HepG2 (cell line): ENCODE results near the gene NAA25. TPM values are rescaled to one million over a fixed set of nuclear protein-coding genes. Genes with fewer than 3 reads are reported as not detected.

Experiments used
- ATAC-seq: fragments of 200-7000 bp; cut with Tn5 transposase; 3 replicates; pipeline ENCODE4 v1.9.1; 2020; ENCODE audit warnings: mild to moderate bottlenecking, moderate library complexity
- BruUV-seq: library from RNA; stranded (reverse); fragments of 400-500 nt; replicated peaks from 2 replicates; lab custom pipeline; 2021; lab: Mats Ljungman, UMichigan
- CTCF ChIA-PET: fragments of 300-600 bp; formaldehyde crosslinking; extraction: SDS; loops from one replicate; lab custom pipeline; 2021; ENCODE audit warnings: low total read pairs, inconsistent platforms, low intra/inter-chr PET ratio; lab: Yijun Ruan, JAX
- POLR2A ChIA-PET: fragments of 350-600 bp; sonication (Branson Sonifier 250); formaldehyde crosslinking; loops from one replicate; lab custom pipeline; 2020; ENCODE audit warnings: antibody characterized with exemption, inconsistent platforms; lab: Yijun Ruan, JAX
- DNase-seq: peaks from one replicate; pipeline ENCODE4 v3.0.0-alpha.2; 2015; ENCODE audit warnings: low spot score
- FAIRE-seq: peaks from 3 replicates; lab custom pipeline; 2011; peaks lifted over from hg19 to GRCh38; lab: Jason Lieb, UNC
- H2AFZ ChIP-seq: one replicate; pipeline ENCODE4 v1.6.1; 2011; ENCODE audit warnings: low read length, inconsistent platforms
- H3K27ac ChIP-seq: fragments of 300-600 bp; 3 replicates; pipeline ENCODE4 v1.8.0; 2011; ENCODE audit warnings: mixed run types, mild to moderate bottlenecking, mixed read lengths, low read length, inconsistent platforms; ENCODE audit not compliant: insufficient read depth; ENCODE audit errors: extremely low read length
- H3K27me3 ChIP-seq, 2 experiments: fragments of 200-600 bp in 1 of 2; 2 replicates in 1 of 2; 3 replicates in 1 of 2; pipeline versions ENCODE4 v1.6.0 to v1.8.0; 2011; ENCODE audit warnings: low read length in 2 of 2, mild to moderate bottlenecking in 2 of 2, moderate library complexity in 2 of 2, inconsistent platforms in 1 of 2; ENCODE audit not compliant: insufficient read depth in 2 of 2, control insufficient read depth in 1 of 2
- H3K36me3 ChIP-seq, 2 experiments: fragments of 200-600 bp in 1 of 2; replicated peaks in 1 of 2; 2 replicates in 1 of 2; 3 replicates in 1 of 2; pipeline versions ENCODE4 v1.5.1 to v1.8.0; 2011; ENCODE audit warnings: low read length in 2 of 2, inconsistent platforms in 1 of 2; ENCODE audit not compliant: insufficient read depth in 2 of 2, control insufficient read depth in 1 of 2
- H3K4me1 ChIP-seq: 2 replicates; pipeline ENCODE4 v1.5.1; 2012; ENCODE audit warnings: low read length, inconsistent platforms; ENCODE audit not compliant: insufficient read depth
- H3K4me2 ChIP-seq: 2 replicates; pipeline ENCODE4 v1.6.0; 2011; ENCODE audit warnings: low read depth, low read length, inconsistent platforms
- H3K4me3 ChIP-seq, 3 experiments: fragments of 200-600 bp in 1 of 3; sonication (generic), shearing (Covaris generic) in 1 of 3; replicated peaks in 1 of 3; 2 replicates each; pipeline ENCODE4 v1.5.1; 2011 to 2016; ENCODE audit warnings: low read length in 3 of 3, inconsistent platforms in 2 of 3, low read depth in 2 of 3, mild to moderate bottlenecking in 2 of 3, control low read depth in 1 of 3, mixed read lengths in 1 of 3; ENCODE audit not compliant: insufficient read depth in 1 of 3
- H3K79me2 ChIP-seq: one replicate; pipeline ENCODE4 v1.6.1; 2011; ENCODE audit warnings: low read length, inconsistent platforms; ENCODE audit not compliant: insufficient read depth
- H3K9ac ChIP-seq: 2 replicates; pipeline ENCODE4 v1.6.0; 2011; ENCODE audit warnings: mild to moderate bottlenecking, low read depth, low read length, inconsistent platforms; ENCODE audit not compliant: insufficient read depth
- H3K9me3 ChIP-seq: 2 replicates; pipeline ENCODE4 v1.5.1; 2012; ENCODE audit warnings: mild to moderate bottlenecking, low read length
- H4K20me1 ChIP-seq: 2 replicates; pipeline ENCODE4 v1.6.0; 2011; ENCODE audit warnings: inconsistent platforms, mild to moderate bottlenecking, low read length, moderate library complexity; ENCODE audit not compliant: insufficient read depth
- ARHGAP35 ChIP-seq: sonication (generic); formaldehyde crosslinking; IDR thresholded peaks from 2 replicates; pipeline ENCODE4 v1.9.0; 2022; ENCODE audit warnings: mild to moderate bottlenecking, inconsistent platforms, moderate library complexity, missing genetic modification reagents, borderline replicate concordance
- CTCF ChIP-seq: sonication (generic); formaldehyde crosslinking; IDR thresholded peaks from 2 replicates; pipeline ENCODE4 v1.5.0; 2020; ENCODE audit warnings: mild to moderate bottlenecking, missing genetic modification reagents, moderate library complexity
- HHEX ChIP-seq: IDR thresholded peaks from 2 replicates; pipeline ENCODE4 v1.6.1; 2016; ENCODE audit warnings: control low read depth
- HINFP ChIP-seq: sonication (generic); formaldehyde crosslinking; IDR thresholded peaks from 2 replicates; pipeline ENCODE4 v1.4.0; 2020; ENCODE audit warnings: low read depth, mild to moderate bottlenecking, missing genetic modification reagents
- KAT7 ChIP-seq: IDR thresholded peaks from 2 replicates; pipeline ENCODE4 v1.6.1; 2018; ENCODE audit warnings: borderline replicate concordance, missing compliant biosample characterization
- KLF9 ChIP-seq: IDR thresholded peaks from 2 replicates; pipeline ENCODE4 v1.6.1; 2016; ENCODE audit warnings: low read depth
- NFE2L1 ChIP-seq: sonication (generic); formaldehyde crosslinking; IDR thresholded peaks from 2 replicates; pipeline ENCODE4 v1.4.0; 2020; ENCODE audit warnings: missing genetic modification reagents, mild to moderate bottlenecking, borderline replicate concordance
- RAD51 ChIP-seq: fragments of 450-650 bp; IDR thresholded peaks from 2 replicates; pipeline ENCODE4 v1.6.1; 2016; ENCODE audit warnings: borderline replicate concordance
- SKI ChIP-seq: fragments of 450-650 bp; IDR thresholded peaks from one replicate; pipeline ENCODE4 v1.6.1; 2018; ENCODE audit warnings: mild to moderate bottlenecking; ENCODE audit not compliant: partially characterized antibody
- THAP11 ChIP-seq: IDR thresholded peaks from 2 replicates; pipeline ENCODE4 v1.6.1; 2016; ENCODE audit warnings: missing biosample characterization, missing genetic modification reagents
- ZNF512B ChIP-seq: sonication (generic); formaldehyde crosslinking; IDR thresholded peaks from 2 replicates; pipeline ENCODE4 v1.5.1; 2020; ENCODE audit warnings: missing genetic modification reagents, mild to moderate bottlenecking, borderline replicate concordance
- WGBS: methylation state at CpG from one replicate; pipeline ENCODE4 v1.1.6; 2017; ENCODE audit warnings: low lambda C conversion rate; 5-methylcytosine and 5-hydroxymethylcytosine counted together
- in situ Hi-C: cut with HindIII; loops from 2 replicates; pipeline ENCODE4 v1.10.0; 2017; ENCODE audit warnings: low pct_unique_long_range_greater_than_20kb; ENCODE audit not compliant: extremely low pct_ligation_motif_present
- intact Hi-C: fragments of 100-400 bp; cut with micrococcal nuclease; formaldehyde crosslinking; loops from one replicate; pipeline ENCODE4 v1.10.0; 2022; ENCODE audit not compliant: unreplicated experiment
- polyA plus RNA-seq, 8 experiments: library from polyadenylated mRNA; depleted of rRNA in 3 of 8; stranded (reverse) in 7 of 8; unstranded in 1 of 8; fragments of >200 nt; fragmentation: Illumina TruSeq in 4 of 8; extraction: Trizol in 4 of 8; gene quantifications; 2 replicates each; pipeline versions ENCODE4 v1.2.1 to v1.2.3, GENCODE V29; 2011 to 2016; ENCODE audit warnings: low read depth in 4 of 8, missing spikeins in 1 of 8, mixed read lengths in 1 of 8; ENCODE audit not compliant: insufficient read depth in 1 of 8
- total RNA-seq, 5 experiments: library from RNA; depleted of rRNA; stranded (reverse); fragments of >200 nt; fragmentation: Illumina TruSeq; extraction: Trizol; gene quantifications; 2 replicates each; pipeline ENCODE4 v1.2.3, GENCODE V29; 2016; ENCODE audit warnings: low read depth in 1 of 5
- TF ChIP-seq, protein P1 (sequence below): sonication (generic); formaldehyde crosslinking; IDR thresholded peaks from 2 replicates; pipeline ENCODE4 v1.5.0; 2020; ENCODE audit warnings: mild to moderate bottlenecking, missing genetic modification reagents

Gene NAA25
- total and polyA plus RNA-seq, 2 of the 13 experiments (the other 11 are each of a cell fraction or from before 2014, with no cell fraction given), result 11.4 to 32.0 TPM

GRCh38 chr12:112012775-112013600 lies 95.6 kb downstream of the NAA25 start, which contains the start of the genes ERP29 and TMEM116 (continued):
- TF ChIP-seq ZNF512B (CRISPR knock-in tag), result no peak
- TF ChIP-seq, all 625 proteins: peak for 317

- in situ Hi-C loops (loop anchor here (10.0 kb wide), 1 partner anchor 67 kb away; no protein-coding TSS in a partner anchor), intact Hi-C loops (loop anchor here (2.0 to 10.0 kb wide), 2 partner anchors 65 to 167 kb away; partner anchors contain the start of gene MAPKAPK5)
- peak overlapping the region; percentile 86 for H3K4me2 ChIP-seq
- no peaks in the 10 kb centered on the region for H3K9me3 ChIP-seq
- DNase-seq (no peak), ATAC-seq (no peak), FAIRE-seq (no peak)
- 79% methylated on average over 8 of the region's 8 CpGs for WGBS
- H3K4me1 ChIP-seq, result peaks cover 49% of the 10 kb centered on the region
- H3K4me3 ChIP-seq, result peak overlapping the region; percentile 61 to 83 (median 72); a peak in 5 of 6 replicates
- H4K20me1 ChIP-seq, result peaks cover 5% of the 10 kb centered on the region; the same call in 1 of the 2 replicates
- ChIA-PET POLR2A (interaction anchor here (1.4 to 3.8 kb wide), 2 partner anchors 12 to 170 kb away, joined by 8 to 62 read pairs; partner anchors contain the start of gene MAPKAPK5), CTCF (no interaction called here)
- no peak overlapping the region for H2AFZ ChIP-seq
- no peaks in the 10 kb centered on the region; a peak in 2 of 5 replicates for H3K27me3 ChIP-seq
- peak overlapping the region; percentile 90 for H3K9ac ChIP-seq
- H3K79me2 ChIP-seq, result peaks cover 46% of the 10 kb centered on the region
- no TSS peak for BruUV-seq
- peaks cover 0 to 9% of the 10 kb centered on the region in 2 experiments; a peak in 3 of 5 replicates for H3K36me3 ChIP-seq
- peak overlapping the region; percentile 91 for H3K27ac ChIP-seq
- TF ChIP-seq HINFP (CRISPR knock-in tag) (no peak), KLF9 (CRISPR knock-in tag) (no peak), SKI (no peak), KAT7 (CRISPR knock-in tag) (no peak), ARHGAP35 (no peak), CTCF (CRISPR knock-in tag) (no peak), RAD51 (no peak), HHEX (CRISPR knock-in tag) (no peak), NFE2L1 (CRISPR knock-in tag) (no peak), THAP11 (CRISPR knock-in tag) (no peak)
- TF ChIP-seq, protein P1, sequence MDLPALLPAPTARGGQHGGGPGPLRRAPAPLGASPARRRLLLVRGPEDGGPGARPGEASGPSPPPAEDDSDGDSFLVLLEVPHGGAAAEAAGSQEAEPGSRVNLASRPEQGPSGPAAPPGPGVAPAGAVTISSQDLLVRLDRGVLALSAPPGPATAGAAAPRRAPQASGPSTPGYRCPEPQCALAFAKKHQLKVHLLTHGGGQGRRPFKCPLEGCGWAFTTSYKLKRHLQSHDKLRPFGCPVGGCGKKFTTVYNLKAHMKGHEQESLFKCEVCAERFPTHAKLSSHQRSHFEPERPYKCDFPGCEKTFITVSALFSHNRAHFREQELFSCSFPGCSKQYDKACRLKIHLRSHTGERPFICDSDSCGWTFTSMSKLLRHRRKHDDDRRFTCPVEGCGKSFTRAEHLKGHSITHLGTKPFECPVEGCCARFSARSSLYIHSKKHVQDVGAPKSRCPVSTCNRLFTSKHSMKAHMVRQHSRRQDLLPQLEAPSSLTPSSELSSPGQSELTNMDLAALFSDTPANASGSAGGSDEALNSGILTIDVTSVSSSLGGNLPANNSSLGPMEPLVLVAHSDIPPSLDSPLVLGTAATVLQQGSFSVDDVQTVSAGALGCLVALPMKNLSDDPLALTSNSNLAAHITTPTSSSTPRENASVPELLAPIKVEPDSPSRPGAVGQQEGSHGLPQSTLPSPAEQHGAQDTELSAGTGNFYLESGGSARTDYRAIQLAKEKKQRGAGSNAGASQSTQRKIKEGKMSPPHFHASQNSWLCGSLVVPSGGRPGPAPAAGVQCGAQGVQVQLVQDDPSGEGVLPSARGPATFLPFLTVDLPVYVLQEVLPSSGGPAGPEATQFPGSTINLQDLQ (CRISPR knock-in tag), result no peak
These were observed 96.9 kb downstream of the NAA25 start for GRCh38 chr12:112011685-112012084.
